Ectodermal cell (in vitro differentiated cells): ENCODE data around the gene PPFIBP2.

Experiments used
- H3K27ac ChIP-seq: 2 replicates; pipeline ENCODE4 v1.7.0; 2013; ENCODE audit warnings: mild to moderate bottlenecking, low read depth, low read length; ENCODE audit not compliant: insufficient read depth, poor library complexity, severe bottlenecking
- H3K27me3 ChIP-seq: 2 replicates; pipeline ENCODE4 v1.7.0; 2013; ENCODE audit warnings: mild to moderate bottlenecking, low read length; ENCODE audit not compliant: insufficient read depth, control insufficient read depth, poor library complexity, severe bottlenecking
- H3K36me3 ChIP-seq: one replicate; pipeline ENCODE4 v1.7.0; 2013; ENCODE audit warnings: low read length; ENCODE audit not compliant: control insufficient read depth, insufficient read depth
- H3K4me1 ChIP-seq: one replicate; pipeline ENCODE4 v1.7.0; 2013; ENCODE audit warnings: low read length; ENCODE audit not compliant: control insufficient read depth, insufficient read depth
- H3K4me3 ChIP-seq: 2 replicates; pipeline ENCODE4 v1.7.0; 2013; ENCODE audit warnings: low read depth, low read length, control low read depth; ENCODE audit not compliant: insufficient read depth
- H3K9me3 ChIP-seq: 2 replicates; pipeline ENCODE4 v1.7.0; 2013; ENCODE audit warnings: mild to moderate bottlenecking, low read length, moderate library complexity; ENCODE audit not compliant: control insufficient read depth
- WGBS, 2 experiments: methylation state at CpG; one replicate each; pipeline ENCODE4 v1.1.7; 2013; ENCODE audit warnings: missing lambda C conversion rate in 2 of 2; 5-methylcytosine and 5-hydroxymethylcytosine counted together

Gene PPFIBP2

GRCh38 chr11:7486098-7486780 is 27.6 kb upstream of the PPFIBP2 start:
- WGBS, 2 experiments = 93 to 97% methylated on average over 2 of the region's 2 CpGs
- Histone ChIP-seq H3K4me3 (no peak overlapping the region), H3K27ac (no peak overlapping the region)

GRCh38 chr11:7486781-7487140 is 27.0 kb upstream of the PPFIBP2 start:
- Histone ChIP-seq H3K27me3 (no peaks in the 10 kb centered on the region), H3K27ac (no peak overlapping the region), H3K36me3 (no peaks in the 10 kb centered on the region), H3K4me1 (no peaks in the 10 kb centered on the region), H3K4me3 (no peak overlapping the region), H3K9me3 (no peaks in the 10 kb centered on the region)
- WGBS, 2 experiments = 92 to 93% methylated on average over 6 of the region's 6 CpGs

More at GRCh38 chr11:7486098-7486780, 27.6 kb upstream of the PPFIBP2 start:
- H3K36me3 ChIP-seq = no peaks in the 10 kb centered on the region
- H3K4me1 ChIP-seq = no peaks in the 10 kb centered on the region
- no peaks in the 10 kb centered on the region for H3K9me3 ChIP-seq
- H3K27me3 ChIP-seq = no peaks in the 10 kb centered on the region

GRCh38 chr11:7487360-7487759 is 26.4 kb upstream of the PPFIBP2 start:
- Histone ChIP-seq H3K27ac (no peak overlapping the region), H3K9me3 (no peaks in the 10 kb centered on the region), H3K27me3 (no peaks in the 10 kb centered on the region), H3K36me3 (no peaks in the 10 kb centered on the region), H3K4me3 (no peak overlapping the region), H3K4me1 (no peaks in the 10 kb centered on the region)
- 56% methylated on average over 2 of the region's 2 CpGs; no CpG with 5 or more reads in 1 of the 2 experiments for WGBS, 2 experiments

GRCh38 chr11:7488681-7489080 is 25.1 kb upstream of the PPFIBP2 start:
- 100% methylated on average over 1 of the region's 1 CpG; no CpG with 5 or more reads in 1 of the 2 experiments for WGBS, 2 experiments
- no peaks in the 10 kb centered on the region for H3K4me1 ChIP-seq
- H3K27me3 ChIP-seq = no peaks in the 10 kb centered on the region
- no peak overlapping the region for H3K4me3 ChIP-seq
- H3K9me3 ChIP-seq = no peaks in the 10 kb centered on the region
- H3K27ac ChIP-seq = no peak overlapping the region
- no peaks in the 10 kb centered on the region for H3K36me3 ChIP-seq

- no peaks in the 10 kb centered on the region for H3K9me3 ChIP-seq
- no peak overlapping the region for H3K27ac ChIP-seq
- H3K27me3 ChIP-seq = no peaks in the 10 kb centered on the region
- no peak overlapping the region for H3K4me3 ChIP-seq
- no peaks in the 10 kb centered on the region for H3K36me3 ChIP-seq
- no peaks in the 10 kb centered on the region for H3K4me1 ChIP-seq
- 95 to 96% methylated on average over 2 of the region's 2 CpGs for WGBS, 2 experiments
Observed at GRCh38 chr11:7489376-7489775, 24.4 kb upstream of the PPFIBP2 start.

GRCh38 chr11:7490054-7490453 is 23.7 kb upstream of the PPFIBP2 start:
- Histone ChIP-seq H3K4me3 (no peak overlapping the region), H3K36me3 (no peaks in the 10 kb centered on the region)

GRCh38 chr11:7490535-7490934 is 23.3 kb upstream of the PPFIBP2 start:
- Histone ChIP-seq H3K4me3 (no peak overlapping the region), H3K9me3 (no peaks in the 10 kb centered on the region), H3K36me3 (no peaks in the 10 kb centered on the region), H3K27ac (no peak overlapping the region), H3K27me3 (no peaks in the 10 kb centered on the region), H3K4me1 (no peaks in the 10 kb centered on the region)
- 88 to 95% methylated on average over 1 of the region's 1 CpG for WGBS, 2 experiments

More at GRCh38 chr11:7490054-7490453, 23.7 kb upstream of the PPFIBP2 start:
- Histone ChIP-seq H3K27me3 (no peaks in the 10 kb centered on the region), H3K4me1 (no peaks in the 10 kb centered on the region), H3K27ac (no peak overlapping the region), H3K9me3 (no peaks in the 10 kb centered on the region)
- WGBS, 2 experiments = 92 to 95% methylated on average over 4 of the region's 4 CpGs

GRCh38 chr11:7492253-7492652 is 21.5 kb upstream of the PPFIBP2 start:
- Histone ChIP-seq H3K27me3 (no peaks in the 10 kb centered on the region), H3K4me3 (no peak overlapping the region), H3K27ac (no peak overlapping the region), H3K36me3 (no peaks in the 10 kb centered on the region), H3K9me3 (no peaks in the 10 kb centered on the region), H3K4me1 (no peaks in the 10 kb centered on the region)
- 75 to 95% methylated on average over 1 of the region's 1 CpG for WGBS, 2 experiments

- no peaks in the 10 kb centered on the region for H3K4me1 ChIP-seq
- no peak overlapping the region for H3K27ac ChIP-seq
- H3K36me3 ChIP-seq = no peaks in the 10 kb centered on the region
- no peak overlapping the region for H3K4me3 ChIP-seq
- no peaks in the 10 kb centered on the region for H3K27me3 ChIP-seq
- H3K9me3 ChIP-seq = no peaks in the 10 kb centered on the region
- WGBS, 2 experiments = 91 to 95% methylated on average over 2 of the region's 2 CpGs
Observed at GRCh38 chr11:7493670-7494069, 20.1 kb upstream of the PPFIBP2 start.

GRCh38 chr11:7494086-7494745 is 19.6 kb upstream of the PPFIBP2 start:
- WGBS, 2 experiments = 96 to 99% methylated on average over 4 to 5 of the region's 5 CpGs
- H3K27ac ChIP-seq = no peak overlapping the region
- no peaks in the 10 kb centered on the region for H3K36me3 ChIP-seq
- H3K4me1 ChIP-seq = peaks cover 2% of the 10 kb centered on the region
- H3K9me3 ChIP-seq = no peaks in the 10 kb centered on the region
- no peaks in the 10 kb centered on the region for H3K27me3 ChIP-seq
- no peak overlapping the region for H3K4me3 ChIP-seq
